ENCODE measurements around the gene MICAL3.

MICAL3 gene

DNA sequence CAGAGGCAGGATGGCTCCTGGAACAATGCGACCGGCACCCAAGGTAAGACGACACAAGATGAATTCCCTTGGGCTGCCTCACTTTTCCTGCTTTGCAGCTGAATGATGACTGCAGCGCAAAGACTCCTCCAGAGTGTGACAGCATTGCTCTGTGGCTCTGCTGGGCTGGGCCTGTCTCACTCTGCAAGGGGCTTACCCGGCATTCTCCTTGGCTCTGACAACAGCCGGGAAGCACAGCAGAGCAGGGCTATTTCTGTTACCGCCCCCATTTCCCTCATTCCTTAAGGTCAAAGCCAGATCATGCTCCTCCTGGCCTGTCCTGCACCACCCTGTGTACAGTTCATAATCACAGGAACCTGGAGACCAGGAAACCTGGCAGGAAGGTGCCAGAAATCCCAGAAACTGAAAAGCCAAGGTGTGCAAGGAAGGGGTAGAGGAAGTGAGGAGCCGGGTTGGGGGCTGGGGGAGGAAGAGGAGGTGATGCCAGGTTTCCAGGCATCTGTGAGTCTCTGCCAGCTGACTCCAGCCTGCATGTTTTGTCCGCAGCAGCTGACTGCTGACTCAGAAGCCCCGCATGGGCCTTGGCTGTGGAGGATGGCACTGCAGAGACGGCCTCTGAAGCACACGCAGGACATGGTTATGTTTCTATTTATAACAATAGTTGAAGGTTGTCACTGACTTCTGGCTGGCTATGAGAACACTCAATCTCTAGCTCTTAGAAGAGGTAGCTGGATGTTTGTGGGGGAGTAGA, 113.6 kb downstream of the MICAL3 start:
- DNase-seq = no peak

DNA sequence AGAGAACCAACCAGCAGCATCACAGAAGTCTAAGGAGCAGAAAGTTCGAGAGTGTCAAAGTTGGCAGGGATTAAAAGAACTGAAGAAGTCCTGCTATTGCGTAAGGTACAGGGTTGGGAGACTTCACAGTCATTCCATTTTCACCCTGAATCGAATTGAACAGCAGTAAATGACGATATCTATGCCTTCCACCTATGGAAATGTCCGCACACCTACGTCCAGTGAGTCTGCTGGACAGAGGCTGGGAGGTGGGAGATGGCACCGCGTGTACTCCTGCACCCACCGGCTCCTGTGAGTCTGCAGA, 116.7 kb downstream of the MICAL3 start:
- no peak for DNase-seq

GRCh38 chr22:17906978-17907747, 117.2 kb downstream of the MICAL3 start:
- no peak for DNase-seq

DNA sequence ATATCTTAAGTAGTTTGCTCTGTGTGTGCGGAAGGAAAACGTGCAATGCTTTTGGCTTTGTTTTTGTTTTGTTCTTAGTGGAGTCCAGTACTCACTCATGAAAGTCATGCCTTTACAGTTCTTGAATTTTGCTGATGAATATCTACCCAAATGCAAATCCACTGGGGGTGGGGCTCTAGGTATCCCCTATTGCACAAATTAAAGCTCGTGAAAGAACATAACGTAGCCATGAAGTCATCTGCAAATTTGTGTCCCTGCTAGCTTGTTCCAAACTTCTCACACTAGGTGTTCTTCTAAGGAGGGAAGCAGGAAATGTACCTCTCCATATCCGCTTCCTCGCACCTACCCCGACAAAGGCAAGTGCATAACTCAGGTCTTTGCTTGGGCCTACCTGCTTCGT, 118.9 kb downstream of the MICAL3 start:
- no peak for DNase-seq

- no peak for DNase-seq
These were observed 120.6 kb downstream of the MICAL3 start for GRCh38 chr22:17903564-17904295.

- no peak for DNase-seq
These were observed 121.4 kb downstream of the MICAL3 start for GRCh38 chr22:17902960-17903359.

GRCh38 chr22:17898375-17898774, 126.0 kb downstream of the MICAL3 start:
- DNase-seq = no peak

DNA sequence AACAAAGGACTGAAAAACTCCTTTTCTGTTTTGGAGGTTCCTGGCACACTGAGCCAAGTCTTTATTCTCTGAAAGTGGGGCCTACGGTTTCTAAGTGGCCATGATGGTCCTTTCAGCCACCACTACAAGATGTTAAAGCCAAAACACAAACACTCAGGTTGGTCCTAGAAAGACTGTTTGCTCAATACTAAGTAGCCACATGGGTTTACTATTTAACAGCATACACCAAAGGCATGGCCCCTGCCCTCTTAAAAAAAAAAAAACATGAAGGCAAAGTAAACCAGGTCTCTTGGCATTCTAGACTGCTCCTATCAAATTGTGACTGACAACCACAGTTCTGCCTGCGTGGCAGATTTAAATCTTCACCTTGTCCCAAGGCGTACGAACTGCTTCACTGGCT, 126.5 kb downstream of the MICAL3 start:
- no peak for DNase-seq

DNA sequence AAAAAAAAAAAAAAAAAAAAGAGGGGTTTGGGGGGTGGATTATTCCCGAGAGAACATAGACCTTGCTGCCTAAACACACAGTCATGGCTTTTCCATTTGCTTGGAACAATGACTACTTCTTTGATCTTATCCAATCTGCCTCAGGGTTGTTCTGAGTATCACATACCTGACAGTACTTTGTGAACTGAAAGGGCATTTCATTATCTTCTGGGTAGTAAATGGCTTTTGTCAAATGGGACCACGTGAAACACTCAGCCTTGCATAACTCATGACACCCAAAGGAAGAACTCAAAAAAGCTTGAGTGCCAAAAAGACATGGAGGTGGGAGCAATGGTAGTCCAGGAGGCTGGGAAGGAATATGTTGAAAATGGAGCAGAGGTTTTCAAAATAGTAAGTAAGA, 126.9 kb downstream of the MICAL3 start:
- DNase-seq = no peak

GRCh38 chr22:17896586-17896985, 127.8 kb downstream of the MICAL3 start:
- DNase-seq = no peak

- DNase-seq = no peak
These were observed 130.3 kb downstream of the MICAL3 start for GRCh38 chr22:17893900-17894535.

GRCh38 chr22:17892376-17892775, 132.0 kb downstream of the MICAL3 start:
- no peak for DNase-seq

- DNase-seq = no peak
These were observed 132.7 kb downstream of the MICAL3 start for GRCh38 chr22:17891481-17892167.

DNA sequence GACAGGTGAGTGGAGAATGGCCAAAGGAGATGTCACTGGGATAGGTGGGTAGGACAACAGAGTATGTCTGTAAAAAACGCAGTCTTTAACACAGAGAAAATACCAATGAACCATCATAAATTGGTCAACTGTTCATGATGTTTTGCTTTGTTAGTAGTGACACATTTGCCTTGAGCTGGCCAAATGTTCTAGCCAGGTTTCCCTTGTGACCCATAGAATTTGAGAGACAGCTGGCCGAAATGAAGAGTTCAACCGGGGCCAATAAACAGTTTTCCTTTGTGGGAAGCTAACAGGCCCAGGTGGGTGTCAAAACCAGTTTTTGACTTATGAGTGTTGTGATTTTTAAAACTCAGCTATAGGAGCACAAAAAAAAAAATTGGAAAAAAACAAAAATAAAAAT, 133.5 kb downstream of the MICAL3 start:
- DNase-seq = no peak

GRCh38 chr22:17890245-17890671, 134.1 kb downstream of the MICAL3 start:
- no peak for DNase-seq

DNA sequence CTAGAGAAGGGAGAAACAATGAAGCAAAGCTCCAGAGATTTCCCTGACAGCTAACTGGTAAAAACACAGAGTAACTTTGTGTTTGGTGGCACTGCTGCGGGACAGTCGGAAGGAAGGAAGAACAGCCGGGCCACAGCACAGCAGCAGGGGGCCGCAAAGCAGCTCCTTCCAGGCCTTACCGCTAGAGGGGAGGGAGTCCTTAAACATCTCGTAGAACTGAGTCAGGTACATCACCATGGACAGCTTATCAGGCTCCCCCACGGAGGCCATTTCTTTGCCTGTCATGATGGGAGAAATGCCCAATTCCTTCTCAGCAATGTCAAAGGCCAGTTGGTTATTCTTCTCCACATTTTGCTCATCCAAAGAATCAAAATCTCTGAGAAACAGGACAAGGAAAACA, 135.5 kb downstream of the MICAL3 start:
- no peak for DNase-seq

DNA sequence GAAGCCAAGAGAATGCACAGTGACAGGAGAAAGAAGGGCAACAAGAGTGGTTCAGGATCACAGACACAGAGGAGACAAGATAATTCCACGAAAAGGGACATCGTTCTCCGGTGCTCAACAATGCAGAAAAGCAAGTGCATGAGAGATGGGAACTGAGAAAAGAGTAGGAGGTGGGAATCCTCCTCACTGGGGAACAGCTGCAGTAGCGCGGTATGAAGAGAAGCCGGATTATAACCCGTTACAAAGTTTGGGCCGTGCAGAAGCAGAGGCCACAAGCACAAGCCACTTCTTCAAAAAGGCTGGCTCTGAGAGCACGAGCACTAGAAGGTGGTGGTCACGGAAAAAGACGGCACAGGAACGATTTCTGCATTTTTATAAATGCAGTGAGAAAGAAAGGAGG, 135.9 kb downstream of the MICAL3 start:
- no peak for DNase-seq

GRCh38 chr22:17884893-17885292, 139.5 kb downstream of the MICAL3 start:
- no peak for DNase-seq

DNA sequence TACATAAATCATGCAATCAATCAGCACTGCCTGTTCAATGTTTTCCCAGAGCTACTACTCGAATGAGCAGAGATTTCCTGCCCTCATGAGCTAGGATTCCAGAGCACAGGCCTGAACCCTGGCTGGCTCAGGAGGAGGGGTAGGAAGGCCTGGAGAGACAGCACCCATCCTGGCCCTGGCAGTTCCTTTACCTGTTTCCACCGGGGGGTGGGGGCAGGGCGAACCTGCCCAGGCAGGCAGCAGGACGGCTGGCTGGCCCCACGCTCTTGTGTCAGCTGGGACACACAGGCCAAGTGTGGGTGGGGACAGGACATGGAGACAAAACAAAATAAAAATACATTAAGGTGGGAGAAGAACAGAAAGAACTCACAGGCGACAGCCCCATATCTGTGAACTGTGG, 140.3 kb downstream of the MICAL3 start:
- no peak for DNase-seq

DNA sequence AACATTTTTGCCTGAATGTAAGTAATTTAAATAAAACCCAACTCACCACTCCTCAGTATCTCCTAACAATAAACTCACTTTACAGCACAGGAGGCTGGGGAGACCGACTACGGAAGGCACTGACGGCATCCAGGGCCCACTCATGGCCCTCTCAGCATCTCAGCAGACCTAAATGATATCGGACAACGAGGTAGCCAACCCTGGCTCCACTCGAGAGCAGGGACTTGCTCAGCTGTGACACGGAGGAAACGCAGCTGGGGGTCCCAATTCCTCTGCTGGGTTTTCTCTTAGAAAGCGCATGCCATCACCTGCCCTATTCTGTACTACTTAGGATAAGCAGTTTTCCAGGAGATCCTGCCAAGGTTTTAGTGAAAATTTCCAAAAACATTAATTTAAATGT, 141.0 kb downstream of the MICAL3 start:
- DNase-seq = no peak

DNA sequence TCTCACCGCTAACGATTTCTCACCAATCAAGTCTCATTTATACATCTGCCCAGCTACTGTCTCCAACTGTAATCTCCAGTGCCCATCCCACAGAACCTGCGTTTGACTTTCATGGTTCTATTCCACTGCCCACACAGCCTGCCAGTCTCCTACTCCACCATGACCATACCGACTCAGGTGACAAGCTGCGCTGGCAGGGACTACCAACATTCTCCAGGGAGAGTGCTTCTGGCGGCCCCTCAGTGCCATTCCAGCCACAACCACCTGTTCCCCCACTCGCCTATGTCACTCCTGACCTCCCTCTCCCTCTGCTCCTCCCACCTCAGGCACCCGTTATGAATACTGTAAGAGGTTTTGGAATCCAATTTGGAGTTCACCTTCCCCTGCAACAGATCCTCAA, 141.6 kb downstream of the MICAL3 start:
- no peak for DNase-seq

GRCh38 chr22:17882162-17882561, 142.2 kb downstream of the MICAL3 start:
- no peak for DNase-seq

DNA sequence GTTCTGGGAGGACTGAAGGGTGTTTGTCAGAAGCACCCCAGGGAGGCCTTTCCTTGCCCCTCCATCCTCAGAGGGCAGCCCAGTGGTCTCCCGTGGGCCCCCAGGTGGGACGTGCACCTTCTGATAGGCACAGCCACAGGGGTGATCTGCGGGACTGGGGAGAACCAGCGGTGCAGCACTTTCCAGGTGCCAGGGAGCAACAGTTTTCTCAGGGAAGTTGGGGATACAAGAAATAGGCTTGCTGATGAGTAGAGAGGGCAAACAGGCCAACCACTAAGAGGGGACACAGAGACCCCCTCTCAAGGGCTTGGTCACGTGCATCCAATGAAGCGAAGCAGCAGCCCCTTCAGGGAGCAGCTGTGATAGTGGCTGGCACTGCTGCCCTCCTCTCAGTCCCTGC, 143.0 kb downstream of the MICAL3 start:
- no peak for DNase-seq

All from NCI-H748 treated with DMSO at 0.1 percent for 48 hours (cell line).